ENCODE measurements around the gene ADAMTS17. TPM values are rescaled to one million over a fixed set of nuclear protein-coding genes. Genes with fewer than 3 reads are reported as not detected.

ADAMTS17 gene
- total RNA-seq, 1 experiment from 2014 or later: 1.6 TPM

GRCh38 chr15:99957642-99958013 lies 384.1 kb downstream of the ADAMTS17 start:
- Histone ChIP-seq H3K36me3 (ENCODE audit: control insufficient read depth, insufficient read depth, low read length) (no peaks in the 10 kb centered on the region), H3K27me3 (ENCODE audit: control insufficient read depth, insufficient read depth, low read length) (no peaks in the 10 kb centered on the region; the same call in 1 of the 2 replicates), H3K9me3 (ENCODE audit: control insufficient read depth, insufficient read depth, low read depth, low read length) (no peaks in the 10 kb centered on the region), H3K4me1 (ENCODE audit: control insufficient read depth, insufficient read depth, low read length) (no peaks in the 10 kb centered on the region; the same call in 1 of the 2 replicates), H3K27ac (ENCODE audit: low read length) (no peak overlapping the region), H3K4me3 (ENCODE audit: low read depth in 2 of 2, low read length in 2 of 2) (no peak overlapping the region)
- ChIA-PET POLR2A (no interaction called here), CTCF (no interaction called here)
- TF ChIP-seq REST (IDR thresholded peaks at IDR 0.05; ENCODE audit: insufficient read depth in 1 of 2, low read depth in 2 of 2, low read length in 1 of 2) (no peak), SIN3A (IDR thresholded peaks at IDR 0.05; ENCODE audit: borderline replicate concordance, insufficient read depth, low read depth, low read length) (no peak), CTCF (IDR thresholded peaks at IDR 0.05) (no peak), POLR2AphosphoS5 (IDR thresholded peaks at IDR 0.05; ENCODE audit: low read depth, low read length) (no peak), TCF7L2 (IDR thresholded peaks at IDR 0.05; ENCODE audit: low read depth, low read length) (no peak)
- DNase-seq (ENCODE audit: low read depth, low spot score) (no peak), ATAC-seq (no peak)
- no TSS peak for BruUV-seq (replicated peaks)
- in situ Hi-C loops (cut with HindIII; ENCODE audit: low pct_unique_long_range_greater_than_20kb, low sequenced_read_pairs): no loop called here
- intact Hi-C loops (cut with micrococcal nuclease; ENCODE audit: unreplicated experiment): no loop called here

- Histone ChIP-seq H3K4me3 (ENCODE audit: low read depth in 2 of 2, low read length in 2 of 2) (no peak overlapping the region), H3K9me3 (ENCODE audit: control insufficient read depth, insufficient read depth, low read depth, low read length) (no peaks in the 10 kb centered on the region), H3K4me1 (ENCODE audit: control insufficient read depth, insufficient read depth, low read length) (no peaks in the 10 kb centered on the region; the same call in 1 of the 2 replicates), H3K27me3 (ENCODE audit: control insufficient read depth, insufficient read depth, low read length) (no peaks in the 10 kb centered on the region; the same call in 1 of the 2 replicates), H3K27ac (ENCODE audit: low read length) (no peak overlapping the region), H3K36me3 (ENCODE audit: control insufficient read depth, insufficient read depth, low read length) (no peaks in the 10 kb centered on the region)
- ChIA-PET CTCF (no interaction called here), POLR2A (no interaction called here)
- in situ Hi-C loops (cut with HindIII; ENCODE audit: low pct_unique_long_range_greater_than_20kb, low sequenced_read_pairs): no loop called here
- ATAC-seq (no peak), DNase-seq (ENCODE audit: low read depth, low spot score) (no peak)
- TF ChIP-seq CTCF (IDR thresholded peaks at IDR 0.05) (no peak), SIN3A (IDR thresholded peaks at IDR 0.05; ENCODE audit: borderline replicate concordance, insufficient read depth, low read depth, low read length) (no peak), TCF7L2 (IDR thresholded peaks at IDR 0.05; ENCODE audit: low read depth, low read length) (no peak), POLR2AphosphoS5 (IDR thresholded peaks at IDR 0.05; ENCODE audit: low read depth, low read length) (no peak), REST (IDR thresholded peaks at IDR 0.05; ENCODE audit: insufficient read depth in 1 of 2, low read depth in 2 of 2, low read length in 1 of 2) (no peak)
- intact Hi-C loops (cut with micrococcal nuclease; ENCODE audit: unreplicated experiment): no loop called here
- BruUV-seq (replicated peaks): no TSS peak
These were observed 384.7 kb downstream of the ADAMTS17 start for GRCh38 chr15:99956820-99957641.
